Activated T-cell treated with anti-CD3 and anti-CD28 coated beads, Interleukin-2, amount 50 U/mL, for 24 hours (primary cell): ENCODE data around the gene KIF2C.
"Not testable (repeated sequence)": the region's sequence is repeated elsewhere in the genome, so short reads cannot be mapped to it uniquely, and the experiment has no call there.

ENCODE experiments used
- DNase-seq: peaks from one replicate; pipeline ENCODE4 v3.0.0-alpha.2; 2020
- H3K27ac Mint-ChIP-seq: 2 replicates; pipeline ENCODE4 v1.8.0; 2020; ENCODE audit warnings: mild to moderate bottlenecking, mixed read lengths
- H3K27me3 Mint-ChIP-seq: 2 replicates; pipeline ENCODE4 v1.8.0; 2020; ENCODE audit warnings: mixed read lengths
- H3K36me3 Mint-ChIP-seq: 2 replicates; pipeline ENCODE4 v1.8.0; 2020; ENCODE audit warnings: low read depth, mixed read lengths
- H3K4me1 Mint-ChIP-seq: 2 replicates; pipeline ENCODE4 v1.8.0; 2020; ENCODE audit warnings: low read depth, mixed read lengths
- H3K4me3 Mint-ChIP-seq: 2 replicates; pipeline ENCODE4 v1.8.0; 2020; ENCODE audit warnings: mild to moderate bottlenecking, moderate library complexity, mixed read lengths
- H3K9me3 Mint-ChIP-seq: 2 replicates; pipeline ENCODE4 v1.8.0; 2020; ENCODE audit warnings: mixed read lengths

Gene KIF2C

DNA sequence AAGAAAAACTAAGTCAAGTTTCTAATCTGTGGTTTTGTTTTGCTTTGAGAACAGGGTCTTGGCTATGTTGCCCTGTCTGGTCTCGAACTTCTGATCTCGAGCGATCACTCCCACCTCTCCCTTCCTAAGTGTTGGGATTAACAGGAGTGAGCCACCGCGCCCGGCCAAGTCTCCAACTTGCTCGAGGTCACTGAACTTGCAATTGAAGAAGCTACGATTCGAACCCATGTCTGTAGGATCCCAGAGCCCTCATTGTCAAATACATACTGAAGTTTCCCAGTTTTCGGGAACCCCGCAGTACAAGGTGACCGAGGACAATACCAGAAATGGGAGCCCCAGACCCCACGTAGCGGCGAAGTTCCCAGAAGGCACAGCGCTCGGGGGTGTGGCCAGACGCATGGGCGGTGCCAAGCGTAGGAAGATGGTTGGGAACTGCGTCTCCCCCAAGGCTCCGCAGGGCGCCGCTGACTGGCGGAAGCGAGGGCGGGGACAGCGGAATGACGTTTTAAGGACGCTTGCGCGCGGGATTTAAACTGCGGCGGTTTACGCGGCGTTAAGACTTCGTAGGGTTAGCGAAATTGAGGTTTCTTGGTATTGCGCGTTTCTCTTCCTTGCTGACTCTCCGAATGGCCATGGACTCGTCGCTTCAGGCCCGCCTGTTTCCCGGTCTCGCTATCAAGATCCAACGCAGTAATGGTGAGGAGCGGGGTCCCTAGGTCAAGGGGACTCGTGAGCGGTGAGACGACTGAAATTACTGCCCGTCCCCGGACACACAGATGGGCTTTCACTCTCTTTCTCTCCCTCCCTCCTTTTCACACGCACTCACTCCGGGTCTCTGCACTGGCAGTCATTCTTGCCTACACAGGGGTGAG, at the start of gene KIF2C:
Gene KIF2C, plus strand, starts transcription at position 531 of the 872 bp plus-strand sequence. Its CDS starts 96 bp downstream, at position 627.
- peaks cover 46% of the 10 kb centered on the region for H3K36me3 Mint-ChIP-seq
- peaks cover 27% of the 10 kb centered on the region for H3K4me1 Mint-ChIP-seq
- H3K9me3 Mint-ChIP-seq, result no peaks in the 10 kb centered on the region
- peak within 1 kb of the TSS; percentile 97 for H3K27ac Mint-ChIP-seq
- peak; percentile 99 for DNase-seq
- H3K27me3 Mint-ChIP-seq, result no peaks in the 10 kb centered on the region
- H3K4me3 Mint-ChIP-seq, result peak within 1 kb of the TSS; percentile 95

DNA sequence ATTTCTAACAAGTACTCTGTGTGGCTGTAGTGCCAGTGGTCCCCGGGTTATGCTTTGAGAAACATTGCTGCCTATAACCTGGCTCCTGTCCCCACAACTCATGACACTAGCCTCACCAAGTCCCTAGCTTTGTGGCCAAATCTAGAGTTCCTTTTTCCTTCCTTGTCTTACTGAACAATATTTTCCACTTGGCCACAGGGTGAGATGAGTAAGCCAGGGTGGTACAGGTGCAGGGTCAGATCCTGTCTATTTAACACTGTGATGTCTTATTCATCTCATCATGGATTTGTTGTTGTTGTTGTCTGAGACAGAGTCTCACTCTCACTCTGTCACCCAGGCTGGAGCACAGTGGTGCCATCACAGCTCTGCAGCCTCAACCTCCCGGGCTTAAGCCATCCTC, 46.5 kb upstream of the KIF2C start:
- H3K4me1 Mint-ChIP-seq, result peaks cover 31% of the 10 kb centered on the region
- no peak overlapping the region for H3K27ac Mint-ChIP-seq
- DNase-seq, result no peak

DNA sequence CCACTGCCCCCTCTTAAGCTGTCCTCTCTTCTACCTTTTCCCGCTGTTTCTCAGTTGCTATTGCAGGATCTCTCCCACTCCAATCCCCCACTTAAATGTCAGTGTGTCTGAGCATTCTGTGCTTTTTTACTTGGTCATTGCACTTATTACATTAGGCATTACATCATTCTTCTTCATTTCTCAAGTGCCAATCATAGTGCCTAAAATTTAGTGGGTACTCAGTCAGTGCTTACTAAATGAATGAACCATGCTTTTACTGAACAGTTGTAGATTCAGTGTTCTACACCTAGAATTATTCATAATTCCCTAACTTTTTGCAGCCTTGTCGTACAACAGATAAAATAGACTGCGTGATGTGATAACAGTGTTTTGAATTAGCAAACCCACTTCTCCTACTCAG, 45.7 kb upstream of the KIF2C start:
- H3K36me3 Mint-ChIP-seq, result no peaks in the 10 kb centered on the region
- no peak overlapping the region for H3K4me3 Mint-ChIP-seq
- H3K4me1 Mint-ChIP-seq, result peaks cover 33% of the 10 kb centered on the region
- no peaks in the 10 kb centered on the region for H3K27me3 Mint-ChIP-seq
- no peak for DNase-seq
- H3K9me3 Mint-ChIP-seq, result no peaks in the 10 kb centered on the region
- no peak overlapping the region for H3K27ac Mint-ChIP-seq

More for the DNA sequence above, 46.5 kb upstream of the KIF2C start:
- H3K27me3 Mint-ChIP-seq, result no peaks in the 10 kb centered on the region
- H3K36me3 Mint-ChIP-seq, result no peaks in the 10 kb centered on the region
- no peaks in the 10 kb centered on the region for H3K9me3 Mint-ChIP-seq
- H3K4me3 Mint-ChIP-seq, result no peak overlapping the region

DNA sequence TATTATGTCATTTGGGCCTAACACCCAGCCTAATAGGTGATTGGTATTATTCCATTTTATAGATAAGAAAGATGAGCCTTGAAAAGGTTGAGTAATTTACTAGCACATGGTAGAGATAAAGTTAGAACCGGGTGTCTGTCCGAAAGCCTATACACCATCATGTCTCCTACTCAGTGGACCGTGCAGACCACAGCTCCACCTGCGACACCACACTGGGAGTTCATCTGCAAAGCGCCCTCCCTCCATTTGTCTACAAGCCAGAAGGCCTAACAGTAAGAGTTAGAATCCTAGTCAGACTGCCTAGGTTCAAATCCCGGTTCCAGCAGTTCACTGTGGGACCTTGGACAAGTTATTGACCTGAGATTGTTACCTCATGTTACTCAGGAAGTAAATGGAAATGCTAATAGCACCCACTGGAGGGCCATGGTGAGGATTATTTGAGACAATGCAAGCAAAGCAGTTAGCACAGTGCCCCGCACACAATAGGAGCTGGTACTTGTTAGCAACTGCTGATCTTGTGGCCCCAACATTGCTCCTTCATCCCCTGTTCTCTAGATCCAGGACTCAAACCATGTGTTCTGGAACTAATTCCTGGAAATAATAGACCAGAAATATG, 44.7 kb upstream of the KIF2C start:
- Mint-ChIP-seq H3K36me3 (no peaks in the 10 kb centered on the region), H3K9me3 (no peaks in the 10 kb centered on the region), H3K4me1 (peaks cover 33% of the 10 kb centered on the region), H3K4me3 (no peak overlapping the region), H3K27me3 (no peaks in the 10 kb centered on the region), H3K27ac (no peak overlapping the region)
- no peak for DNase-seq

DNA sequence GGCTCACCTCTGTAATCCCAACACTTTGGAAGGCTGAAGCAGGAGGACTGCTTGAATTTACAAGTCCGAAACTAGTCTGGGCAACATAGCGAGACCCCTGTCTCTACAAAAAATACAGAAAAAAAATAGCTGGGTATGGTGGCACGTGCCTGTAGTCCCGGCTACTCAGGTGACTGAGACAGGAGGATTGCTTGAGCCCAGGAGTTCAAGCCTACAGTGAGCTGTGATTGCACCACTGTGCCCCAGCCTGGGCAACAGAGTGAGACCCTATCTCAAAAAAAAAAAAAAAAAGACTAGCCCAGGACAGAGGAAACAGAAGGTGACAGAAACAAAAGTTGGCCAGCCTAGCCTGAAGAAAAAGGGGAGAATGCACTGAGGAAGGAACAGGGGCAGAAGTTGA, 44.0 kb upstream of the KIF2C start:
- H3K4me3 Mint-ChIP-seq, result no peak overlapping the region
- no peaks in the 10 kb centered on the region for H3K27me3 Mint-ChIP-seq
- no peak for DNase-seq
- no peak overlapping the region for H3K27ac Mint-ChIP-seq
- H3K9me3 Mint-ChIP-seq, result no peaks in the 10 kb centered on the region
- H3K36me3 Mint-ChIP-seq, result no peaks in the 10 kb centered on the region
- peaks cover 33% of the 10 kb centered on the region for H3K4me1 Mint-ChIP-seq

DNA sequence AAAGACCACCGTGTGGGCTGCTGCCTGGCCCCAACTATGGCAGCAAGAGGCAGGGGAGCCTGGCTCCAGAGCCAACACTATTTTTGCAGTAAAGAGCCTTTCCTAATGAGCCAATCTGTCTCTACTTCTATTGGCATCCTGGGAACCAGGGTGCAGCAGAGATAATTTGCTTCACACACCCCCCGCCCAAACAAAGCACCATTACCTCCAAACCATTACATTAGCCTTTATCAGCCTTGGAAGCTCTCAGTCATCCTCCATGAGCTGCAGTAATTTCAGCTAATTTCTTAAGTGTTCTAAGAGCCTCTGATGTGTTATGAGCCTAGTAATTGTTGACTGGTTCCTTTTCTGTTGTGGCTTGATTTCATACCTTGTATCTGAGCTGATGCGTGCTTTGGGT, 43.5 kb upstream of the KIF2C start:
- peaks cover 33% of the 10 kb centered on the region for H3K4me1 Mint-ChIP-seq
- no peak for DNase-seq
- H3K9me3 Mint-ChIP-seq, result no peaks in the 10 kb centered on the region
- no peak overlapping the region for H3K27ac Mint-ChIP-seq
- H3K4me3 Mint-ChIP-seq, result no peak overlapping the region
- H3K36me3 Mint-ChIP-seq, result no peaks in the 10 kb centered on the region
- H3K27me3 Mint-ChIP-seq, result no peaks in the 10 kb centered on the region

DNA sequence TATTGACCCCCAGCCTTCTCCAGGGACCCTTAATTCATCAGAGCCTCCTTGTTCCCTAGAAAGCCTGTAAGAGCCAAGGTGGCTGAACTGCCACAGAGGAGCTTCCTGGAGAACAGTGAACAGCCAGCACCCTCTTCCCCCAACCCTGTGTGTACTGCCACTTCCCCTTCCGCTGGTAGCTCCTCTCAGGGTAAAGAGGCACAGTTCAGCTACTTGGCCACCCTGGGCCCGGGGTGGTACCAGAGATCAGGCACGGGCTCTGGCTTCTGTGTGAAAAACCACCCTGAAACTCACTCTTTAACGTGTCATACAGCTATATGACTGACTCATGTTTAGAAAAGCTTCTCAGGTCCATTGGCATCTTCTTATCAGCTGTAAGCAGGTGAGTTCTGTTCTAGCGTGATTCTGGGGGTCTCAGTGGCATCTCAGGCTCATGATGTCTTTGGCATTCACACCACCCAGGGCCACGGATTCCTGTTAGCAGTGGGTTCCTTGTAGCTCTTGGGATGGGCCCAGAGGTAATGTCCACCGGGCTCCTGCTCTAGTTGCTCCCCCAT, 42.8 kb upstream of the KIF2C start:
- peak; percentile 56 for DNase-seq
- Mint-ChIP-seq H3K27ac (peak overlapping the region; percentile 85), H3K9me3 (no peaks in the 10 kb centered on the region), H3K27me3 (no peaks in the 10 kb centered on the region), H3K4me3 (no peak overlapping the region), H3K36me3 (no peaks in the 10 kb centered on the region), H3K4me1 (peaks cover 33% of the 10 kb centered on the region)

DNA sequence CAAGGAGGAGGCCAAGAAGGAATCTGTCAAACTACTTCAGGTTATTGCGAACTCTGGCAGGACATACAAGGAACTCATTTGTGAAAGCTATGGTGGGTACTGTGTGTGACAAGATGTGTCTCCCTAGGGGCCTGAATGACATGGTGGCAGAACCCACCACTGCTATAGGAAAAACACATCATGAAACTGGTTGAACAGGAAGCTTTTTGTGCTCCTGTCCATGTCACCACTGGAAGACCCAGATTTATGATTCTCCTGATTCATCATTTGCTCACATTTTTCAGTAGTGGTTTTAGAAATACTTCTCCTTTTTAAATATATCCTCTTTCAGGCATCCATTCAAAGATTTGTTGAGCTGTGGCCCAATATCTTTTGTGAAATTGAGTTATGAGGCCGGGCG, 41.5 kb upstream of the KIF2C start:
- peaks cover 30% of the 10 kb centered on the region for H3K4me1 Mint-ChIP-seq
- peak overlapping the region; percentile 19 for H3K27ac Mint-ChIP-seq
- H3K36me3 Mint-ChIP-seq, result no peaks in the 10 kb centered on the region
- H3K27me3 Mint-ChIP-seq, result no peaks in the 10 kb centered on the region
- no peaks in the 10 kb centered on the region for H3K9me3 Mint-ChIP-seq
- no peak for DNase-seq
- H3K4me3 Mint-ChIP-seq, result no peak overlapping the region

DNA sequence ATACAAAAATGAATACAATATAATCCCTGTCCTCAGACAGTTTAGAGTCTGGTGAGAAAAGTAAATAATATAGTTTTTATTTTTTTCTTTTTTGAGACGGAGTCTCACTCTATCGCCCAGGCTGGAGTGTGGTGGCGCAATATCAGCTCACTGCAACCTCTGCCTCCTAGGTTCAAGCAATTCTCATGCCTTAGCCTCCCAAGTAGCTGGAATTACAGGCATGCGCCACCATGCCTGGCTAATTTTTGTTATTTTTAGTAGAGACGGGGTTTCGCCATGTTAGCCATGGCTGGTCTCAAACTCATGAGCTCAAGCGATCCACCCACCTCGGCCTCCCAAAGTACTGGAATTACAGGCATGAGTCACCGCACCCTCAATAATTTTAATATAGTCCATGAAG, 40.3 kb upstream of the KIF2C start:
- not testable (repeated sequence) for H3K36me3 Mint-ChIP-seq, H3K9me3 Mint-ChIP-seq, H3K27me3 Mint-ChIP-seq, H3K4me3 Mint-ChIP-seq, DNase-seq, H3K27ac Mint-ChIP-seq
- H3K4me1 Mint-ChIP-seq, result peaks cover 25% of the 10 kb centered on the region

DNA sequence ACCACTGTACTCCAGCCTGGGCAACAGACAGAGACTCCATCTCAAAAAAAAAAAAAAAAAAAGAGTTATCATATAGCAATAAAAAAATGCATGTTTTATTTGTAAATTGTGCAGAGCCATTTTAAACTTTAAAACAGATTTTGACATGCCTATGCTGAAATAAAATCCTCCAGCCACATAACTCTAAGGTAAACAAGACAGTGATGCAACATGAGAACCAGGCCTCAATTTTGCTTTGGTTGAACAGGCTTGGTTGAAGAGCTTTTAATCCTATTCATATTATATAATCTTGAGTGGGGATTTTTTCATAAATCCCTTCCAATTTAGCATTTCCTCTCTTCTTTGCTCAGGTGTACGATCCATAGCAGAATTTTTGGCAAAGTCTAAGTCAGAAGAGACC, 39.1 kb upstream of the KIF2C start:
- Mint-ChIP-seq H3K4me3 (no peak overlapping the region), H3K9me3 (no peaks in the 10 kb centered on the region), H3K27ac (no peak overlapping the region), H3K27me3 (no peaks in the 10 kb centered on the region), H3K36me3 (no peaks in the 10 kb centered on the region), H3K4me1 (peaks cover 25% of the 10 kb centered on the region)
- no peak for DNase-seq

DNA sequence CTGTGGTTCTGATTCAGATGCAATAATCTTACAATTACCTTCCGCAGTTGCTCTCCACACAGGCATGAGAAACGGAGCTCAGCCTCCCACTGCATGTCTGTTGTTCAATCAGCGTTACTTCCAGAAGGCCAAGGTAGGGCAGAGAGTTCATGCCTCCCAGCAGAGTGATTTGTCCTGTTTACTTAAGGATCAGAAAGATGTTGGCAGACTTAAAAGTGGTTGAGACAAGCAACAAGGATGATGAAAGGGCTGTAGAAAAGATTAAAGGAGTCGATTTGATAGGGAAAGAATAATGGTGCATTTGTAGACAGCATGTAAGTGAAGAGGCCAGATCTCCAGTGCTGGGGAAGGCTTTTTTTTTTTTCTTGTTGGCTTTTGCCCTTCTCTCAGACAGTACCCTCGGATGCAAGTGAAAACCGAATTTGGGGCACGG, 38.5 kb upstream of the KIF2C start:
- no peak for DNase-seq
- Mint-ChIP-seq H3K4me1 (peaks cover 22% of the 10 kb centered on the region), H3K27ac (no peak overlapping the region), H3K9me3 (no peaks in the 10 kb centered on the region), H3K27me3 (no peaks in the 10 kb centered on the region), H3K4me3 (no peak overlapping the region), H3K36me3 (no peaks in the 10 kb centered on the region)

DNA sequence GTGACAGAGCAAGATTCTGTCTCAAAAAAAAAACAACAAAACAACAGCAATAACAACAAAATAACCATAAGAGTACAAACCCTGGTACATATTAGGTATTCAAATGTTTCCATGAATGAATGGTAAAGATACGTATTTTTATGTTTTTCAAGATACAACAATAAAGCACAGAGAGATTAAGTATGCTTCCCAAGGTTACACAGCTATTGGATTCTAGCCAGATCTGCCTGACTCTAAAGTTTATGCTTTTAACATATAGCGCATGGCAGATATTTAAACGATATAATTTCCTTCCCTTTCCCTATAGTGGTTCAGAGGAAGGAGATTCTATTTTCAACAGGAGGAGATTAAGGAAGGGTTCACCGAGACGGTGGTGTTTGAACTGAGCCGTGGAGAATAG, 34.2 kb upstream of the KIF2C start:
- no peak overlapping the region for H3K4me3 Mint-ChIP-seq
- DNase-seq, result no peak
- H3K36me3 Mint-ChIP-seq, result no peaks in the 10 kb centered on the region
- peaks cover 15% of the 10 kb centered on the region for H3K4me1 Mint-ChIP-seq
- no peaks in the 10 kb centered on the region for H3K27me3 Mint-ChIP-seq
- no peak overlapping the region for H3K27ac Mint-ChIP-seq
- H3K9me3 Mint-ChIP-seq, result no peaks in the 10 kb centered on the region

DNA sequence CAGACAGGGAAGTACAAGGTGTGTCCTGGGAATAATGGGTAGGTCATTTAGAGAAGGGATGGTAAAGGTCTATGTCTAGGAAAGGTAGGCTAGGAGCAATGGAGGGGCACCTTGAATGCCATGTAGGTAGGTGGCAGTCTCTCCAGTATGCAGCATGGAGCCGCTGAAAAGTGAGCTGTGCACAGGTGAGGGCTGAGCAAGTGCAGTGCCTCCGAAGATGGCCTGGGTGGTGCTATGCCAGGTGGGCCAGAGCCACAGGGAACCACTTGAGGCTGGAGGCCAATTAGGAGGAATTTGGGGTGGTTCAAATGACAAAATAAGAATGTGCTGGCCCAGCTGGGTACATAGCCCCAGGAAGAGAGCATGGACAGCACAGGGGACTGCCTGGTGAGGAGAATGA, 33.7 kb upstream of the KIF2C start:
- Mint-ChIP-seq H3K36me3 (no peaks in the 10 kb centered on the region), H3K4me3 (no peak overlapping the region), H3K27ac (no peak overlapping the region), H3K4me1 (peaks cover 15% of the 10 kb centered on the region), H3K27me3 (no peaks in the 10 kb centered on the region), H3K9me3 (no peaks in the 10 kb centered on the region)
- no peak for DNase-seq

DNA sequence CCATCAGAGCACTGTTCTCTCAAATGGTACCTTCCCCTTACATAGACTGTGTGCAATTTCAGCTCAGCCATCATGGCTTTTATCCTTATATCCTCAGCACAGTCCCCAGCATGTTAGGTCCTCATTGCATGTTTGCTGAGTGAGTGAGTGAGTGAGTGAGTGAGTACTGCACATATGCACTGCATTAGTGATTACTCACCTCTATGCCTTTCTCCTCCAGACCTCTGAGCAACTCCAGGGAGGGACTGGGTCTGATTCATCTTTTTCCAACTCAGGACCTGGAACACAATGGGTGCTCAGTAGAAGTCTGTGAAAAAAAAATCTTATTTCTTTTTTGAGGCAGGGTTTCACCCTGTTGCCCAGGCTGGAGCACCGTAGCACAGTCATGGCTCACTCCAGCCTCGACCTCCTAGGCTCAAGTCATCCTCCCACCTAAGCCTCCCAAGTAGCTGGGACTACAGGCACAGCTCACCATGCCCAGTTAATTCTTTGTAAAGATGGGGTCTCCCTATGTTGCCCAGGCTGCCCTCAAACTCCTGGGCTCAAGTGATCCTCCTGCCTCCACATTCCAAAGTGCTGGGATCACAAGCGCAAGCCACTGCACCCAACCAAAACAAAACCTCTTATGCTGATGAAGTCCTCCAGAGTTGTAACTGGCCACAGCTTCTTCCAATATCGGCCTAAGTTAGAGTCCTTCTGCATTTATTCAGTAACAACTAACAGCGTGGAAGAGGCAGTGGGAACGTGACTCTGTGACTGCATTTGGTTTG, 32.3 kb upstream of the KIF2C start:
- Mint-ChIP-seq H3K9me3 (no peaks in the 10 kb centered on the region), H3K4me1 (peaks cover 15% of the 10 kb centered on the region), H3K27me3 (no peaks in the 10 kb centered on the region), H3K27ac (no peak overlapping the region), H3K36me3 (no peaks in the 10 kb centered on the region), H3K4me3 (no peak overlapping the region)
- DNase-seq, result no peak
